ENCODE measurements around the gene PSMC3.

The PSMC3 gene

DNA sequence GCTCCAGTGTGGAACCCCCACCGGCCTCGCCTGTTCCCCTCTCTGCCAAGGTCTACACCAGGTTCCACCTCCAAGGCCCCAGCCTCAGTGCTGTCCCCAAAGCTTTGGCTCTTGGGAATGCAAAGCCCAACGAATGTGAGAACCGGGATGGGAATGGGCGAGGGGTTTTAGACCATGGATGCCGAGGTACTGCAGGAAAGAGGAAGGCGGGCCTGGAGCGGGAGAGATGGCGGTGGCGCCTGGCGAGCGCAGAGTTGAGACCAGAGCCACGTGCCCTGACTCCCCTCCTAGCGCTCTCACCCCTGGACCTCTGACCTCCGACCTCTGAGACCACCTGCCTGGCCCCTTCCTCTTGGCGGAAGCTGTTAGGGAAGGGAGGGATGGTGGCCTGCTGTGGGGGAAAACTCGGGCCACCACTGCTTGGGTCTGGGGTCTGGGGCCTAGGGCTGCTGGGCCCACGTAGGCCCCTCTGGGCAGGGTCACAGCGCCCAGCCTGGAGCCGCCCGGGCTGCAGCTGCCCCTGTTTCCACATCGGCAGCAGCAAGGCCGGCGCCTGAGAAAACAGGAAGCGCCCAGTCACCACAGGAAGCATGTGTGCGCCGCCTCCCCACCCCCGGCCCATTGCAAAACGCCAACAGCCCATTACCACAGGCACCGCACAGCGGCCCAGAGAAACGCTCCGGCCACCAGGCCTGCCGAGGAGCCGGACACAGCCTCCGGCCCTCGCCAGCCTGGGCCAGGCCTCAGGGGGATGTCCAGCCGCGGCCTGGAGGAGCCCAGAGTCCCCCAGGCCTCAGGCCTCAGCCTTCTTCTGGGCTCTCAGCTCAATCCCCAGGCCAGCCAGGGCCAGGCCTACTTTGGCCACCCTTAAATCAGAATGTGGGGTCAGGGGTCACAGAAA, 31.7 kb downstream of the PSMC3 start:
- no peak for DNase-seq (ENCODE audit: low read depth)

DNA sequence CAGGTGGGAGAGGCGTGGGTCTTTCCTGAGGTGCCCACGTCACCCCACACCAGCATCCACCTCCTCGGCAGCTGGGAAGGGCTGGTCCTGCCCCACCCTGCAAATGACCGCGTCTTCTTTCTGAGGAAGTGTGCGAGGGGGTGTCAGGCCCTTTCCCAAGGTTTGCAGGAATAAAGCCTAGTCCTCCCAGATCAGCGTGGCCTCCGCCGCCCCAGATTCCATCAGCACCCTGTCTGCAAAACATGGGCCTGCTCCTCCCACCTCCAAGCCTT, 32.3 kb downstream of the PSMC3 start:
- DNase-seq (ENCODE audit: low read depth) = no peak

DNA sequence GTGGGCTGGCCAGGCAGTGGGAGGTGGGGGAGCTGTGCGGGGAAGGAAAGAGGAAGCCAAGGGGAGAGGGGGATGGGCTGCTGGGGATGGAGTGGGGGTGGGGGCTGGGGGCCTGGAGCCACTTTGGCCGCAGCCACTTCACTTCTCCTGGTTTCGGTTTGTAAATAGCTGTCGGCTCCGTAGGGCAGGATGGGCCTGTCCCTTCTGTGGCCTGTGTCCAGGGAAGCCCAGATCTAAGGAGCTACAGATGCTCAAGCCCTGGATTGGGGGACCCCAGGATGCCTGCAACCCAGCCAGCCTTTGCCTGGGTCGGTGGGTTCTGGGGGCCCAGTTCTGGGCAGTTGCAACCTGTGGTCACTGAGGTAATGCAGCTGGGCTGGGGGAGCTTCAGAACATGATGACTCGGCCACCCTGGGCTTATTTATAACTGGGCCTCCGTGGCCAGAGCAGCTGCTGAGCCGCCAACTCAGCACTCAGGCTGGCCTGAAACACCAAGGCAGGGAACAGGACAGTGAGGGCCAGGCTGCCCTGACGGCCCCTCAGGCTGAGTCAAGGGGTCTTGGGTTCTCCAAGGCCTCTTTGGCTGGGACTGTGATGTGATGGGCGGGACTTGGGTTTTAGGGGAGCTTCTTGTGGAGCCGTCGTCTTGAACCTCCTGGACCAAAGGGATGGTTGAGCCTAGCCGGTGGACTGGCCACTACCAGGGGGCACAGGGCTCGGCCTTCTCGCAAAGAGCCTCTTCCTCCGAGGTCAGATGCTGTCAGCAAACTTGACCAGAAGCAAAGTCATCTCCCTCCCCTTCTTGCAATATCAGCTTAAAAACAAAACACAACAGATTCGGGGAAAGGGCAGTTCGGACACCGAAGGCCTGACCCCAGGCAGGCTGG, 32.8 kb downstream of the PSMC3 start:
- DNase-seq (ENCODE audit: low read depth) = peak; percentile 65

DNA sequence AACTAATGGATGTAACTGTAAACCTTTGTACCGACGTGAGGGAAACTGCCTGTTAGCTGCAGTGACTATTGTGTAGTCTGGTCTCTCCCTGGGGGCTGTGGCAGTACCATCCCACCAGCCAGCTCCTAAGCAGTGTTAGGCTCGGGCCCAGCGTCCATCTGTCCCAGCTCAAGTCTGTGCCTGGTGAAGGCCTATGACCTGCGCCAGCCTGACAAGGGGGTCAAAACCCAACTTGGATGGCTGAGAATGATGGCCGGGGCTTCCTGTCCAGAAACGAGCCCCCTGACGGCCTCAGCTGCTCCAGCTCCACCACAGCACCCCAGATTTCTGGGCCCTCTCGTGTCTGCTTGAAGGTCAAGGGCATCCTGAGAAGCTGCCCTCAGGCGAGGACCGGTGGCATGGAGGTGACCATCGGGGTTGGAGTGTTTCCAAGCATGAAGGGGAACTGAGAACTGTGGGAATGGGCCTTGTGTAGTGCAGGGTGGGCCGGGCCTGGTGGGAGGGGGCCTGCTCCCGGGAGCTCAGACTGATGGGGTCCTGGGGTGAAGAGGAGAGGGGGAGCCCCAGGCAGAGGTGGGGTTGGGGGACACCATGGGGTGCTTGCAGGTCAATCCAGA, 33.6 kb downstream of the PSMC3 start:
- no peak for DNase-seq (ENCODE audit: low read depth)

DNA sequence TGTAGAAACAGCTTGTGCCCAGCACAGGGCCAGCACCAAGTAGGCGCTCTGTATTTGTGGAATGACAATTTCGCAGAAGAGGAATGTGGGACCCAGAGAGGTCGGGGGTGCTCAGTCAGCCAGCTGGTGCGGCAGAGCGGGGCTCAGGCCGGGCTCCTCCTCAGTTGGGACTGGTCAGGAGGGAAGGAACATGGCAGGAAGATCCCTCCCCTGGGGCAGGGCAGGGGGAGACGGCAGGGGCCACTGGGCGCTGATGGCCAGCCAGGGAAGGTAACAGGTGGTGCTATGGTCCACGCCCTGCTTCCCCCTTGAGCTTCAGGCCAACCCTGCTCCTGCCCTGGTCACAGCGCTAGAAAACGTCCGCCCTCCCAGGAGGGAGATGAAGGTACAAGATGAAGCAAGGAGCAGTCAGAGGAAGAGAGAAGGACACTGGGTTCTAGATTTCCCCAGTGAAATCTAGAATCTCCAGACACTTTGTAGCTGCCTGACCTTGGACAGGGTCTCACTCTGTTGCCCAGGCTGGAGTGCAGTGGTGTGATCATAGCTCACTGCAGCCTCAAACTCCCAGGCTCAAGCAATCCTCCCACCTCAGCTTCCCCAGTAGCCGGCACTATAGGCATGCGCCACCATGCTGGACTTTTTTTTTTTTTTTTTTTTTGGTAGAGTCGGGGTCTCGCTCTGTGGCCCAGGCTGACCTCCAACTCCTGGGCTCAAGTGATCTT, 34.4 kb downstream of the PSMC3 start:
- no peak for DNase-seq (ENCODE audit: low read depth)

DNA sequence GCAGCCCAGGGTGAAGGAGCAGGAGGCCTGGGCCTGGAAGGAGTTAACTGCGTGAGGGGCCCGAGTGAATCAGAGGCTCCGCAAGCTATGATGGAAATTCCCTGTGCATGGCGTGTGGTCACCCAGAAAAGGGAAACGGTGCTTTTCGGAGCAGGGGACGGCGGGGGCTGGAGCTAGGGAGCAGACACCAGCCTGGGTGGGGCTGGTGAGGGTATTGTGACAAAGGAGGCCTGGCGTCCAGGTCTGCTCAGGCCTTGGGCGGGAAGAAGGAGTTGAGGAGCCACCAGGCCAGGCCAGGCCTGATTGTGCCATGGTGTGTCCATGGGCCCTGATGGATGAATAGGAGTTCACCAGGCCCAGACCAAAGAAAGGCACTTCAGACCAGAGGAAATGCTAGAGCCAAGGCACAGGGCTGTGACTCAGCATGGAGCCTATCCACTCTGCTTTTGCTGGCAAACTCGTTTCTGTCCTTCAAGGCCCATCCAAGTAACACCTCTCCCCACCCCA, 35.1 kb downstream of the PSMC3 start:
- DNase-seq (ENCODE audit: low read depth) = no peak

DNA sequence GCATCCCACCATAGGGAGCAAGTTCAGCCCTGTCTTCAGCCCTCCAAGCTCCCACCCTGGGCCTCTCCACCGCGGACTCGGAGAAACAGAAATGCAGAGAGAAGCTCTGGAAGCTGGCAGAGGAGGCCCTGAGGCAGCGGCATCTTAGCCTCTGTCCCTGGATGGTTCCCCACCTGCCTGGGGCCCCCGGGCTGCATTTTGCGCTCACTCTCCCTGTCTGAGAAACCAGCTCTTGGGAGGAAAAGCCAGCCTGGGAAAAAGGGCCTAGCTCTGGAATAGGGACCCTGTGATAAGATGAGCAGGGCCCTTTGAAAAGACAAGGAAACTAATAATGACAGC, 35.8 kb downstream of the PSMC3 start:
- no peak for DNase-seq (ENCODE audit: low read depth)

DNA sequence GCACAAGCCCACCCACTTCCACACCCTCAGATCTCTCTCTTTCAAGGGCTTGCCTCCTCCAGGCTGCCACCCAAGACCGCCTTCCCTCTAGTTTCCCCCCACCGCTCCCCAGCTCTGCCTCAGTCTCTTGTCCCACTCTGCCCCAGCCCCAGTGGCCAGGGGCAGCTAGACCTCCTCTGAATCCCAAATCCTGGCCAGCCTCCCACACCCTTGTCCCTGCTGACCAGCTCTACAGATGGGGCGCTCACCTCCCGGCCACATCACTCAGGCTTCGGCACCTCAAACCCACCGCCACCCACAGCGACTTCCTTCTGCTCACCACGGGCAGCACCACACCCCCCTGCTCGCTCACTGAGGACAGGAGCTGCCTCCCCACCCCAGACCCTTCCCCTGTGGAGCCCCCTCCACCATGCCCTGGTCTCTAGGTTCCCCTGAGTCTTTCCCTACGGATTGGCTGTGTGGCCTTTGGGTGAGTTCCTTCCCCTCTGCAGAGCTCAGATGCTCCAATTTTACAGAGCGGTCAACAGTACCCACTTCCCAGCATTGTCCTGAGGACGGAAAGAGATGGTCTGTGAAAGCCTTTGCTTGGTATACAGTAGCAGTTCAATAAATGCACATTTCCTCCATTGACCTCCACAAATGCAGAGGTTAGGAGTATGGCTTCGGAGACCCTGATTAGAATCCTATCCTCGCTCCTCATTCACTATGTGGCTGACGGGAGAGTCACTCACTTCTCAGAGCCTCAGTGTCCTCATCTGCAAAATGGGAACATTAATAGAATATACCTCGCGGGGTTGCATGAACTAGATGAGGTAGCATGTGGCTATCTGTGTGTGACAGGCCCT, 36.4 kb downstream of the PSMC3 start:
- DNase-seq (ENCODE audit: low read depth) = no peak

DNA sequence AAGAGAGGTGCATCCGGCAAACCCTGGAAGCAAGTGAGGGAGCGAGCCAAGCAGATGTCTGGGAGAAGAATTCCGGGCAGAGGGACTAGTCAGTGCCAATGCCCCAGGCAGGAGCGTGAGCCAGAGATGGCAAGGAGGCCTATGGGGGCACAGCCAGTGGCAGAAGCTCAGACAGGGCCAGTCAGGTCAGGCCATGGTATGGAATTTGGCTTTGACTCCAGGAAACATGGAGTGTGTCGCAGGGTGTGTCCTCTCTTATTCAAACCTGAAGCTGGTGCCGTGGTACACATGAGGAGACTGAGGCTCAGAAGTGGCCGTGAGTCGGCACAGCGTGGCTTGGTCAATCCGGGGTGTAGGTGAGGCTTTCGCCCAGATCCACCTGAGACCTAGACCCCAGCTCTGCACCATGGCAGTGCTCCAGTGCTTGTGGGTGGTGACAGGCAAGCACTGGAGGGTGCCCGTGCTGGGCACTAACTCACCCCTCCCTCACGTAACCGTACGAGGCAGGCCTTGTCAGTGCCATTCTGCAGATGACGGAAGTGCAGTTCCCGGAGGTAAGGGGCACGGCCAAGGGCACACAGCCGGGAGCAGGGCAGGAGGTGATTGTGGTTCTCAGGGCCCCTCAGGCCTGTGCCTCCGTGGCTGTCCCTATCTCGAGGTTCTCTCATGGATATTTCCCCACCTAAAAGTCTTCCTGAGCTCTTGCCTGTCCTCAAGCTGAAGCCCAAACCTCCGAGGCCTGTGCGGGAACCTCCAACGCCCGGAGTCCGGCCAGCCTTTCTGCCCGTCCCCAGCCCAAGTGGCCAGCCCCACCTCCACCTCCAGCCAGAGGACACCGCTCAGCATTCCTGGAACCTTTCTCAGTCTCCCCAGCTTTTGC, 37.3 kb downstream of the PSMC3 start:
- DNase-seq (ENCODE audit: low read depth) = no peak

DNA sequence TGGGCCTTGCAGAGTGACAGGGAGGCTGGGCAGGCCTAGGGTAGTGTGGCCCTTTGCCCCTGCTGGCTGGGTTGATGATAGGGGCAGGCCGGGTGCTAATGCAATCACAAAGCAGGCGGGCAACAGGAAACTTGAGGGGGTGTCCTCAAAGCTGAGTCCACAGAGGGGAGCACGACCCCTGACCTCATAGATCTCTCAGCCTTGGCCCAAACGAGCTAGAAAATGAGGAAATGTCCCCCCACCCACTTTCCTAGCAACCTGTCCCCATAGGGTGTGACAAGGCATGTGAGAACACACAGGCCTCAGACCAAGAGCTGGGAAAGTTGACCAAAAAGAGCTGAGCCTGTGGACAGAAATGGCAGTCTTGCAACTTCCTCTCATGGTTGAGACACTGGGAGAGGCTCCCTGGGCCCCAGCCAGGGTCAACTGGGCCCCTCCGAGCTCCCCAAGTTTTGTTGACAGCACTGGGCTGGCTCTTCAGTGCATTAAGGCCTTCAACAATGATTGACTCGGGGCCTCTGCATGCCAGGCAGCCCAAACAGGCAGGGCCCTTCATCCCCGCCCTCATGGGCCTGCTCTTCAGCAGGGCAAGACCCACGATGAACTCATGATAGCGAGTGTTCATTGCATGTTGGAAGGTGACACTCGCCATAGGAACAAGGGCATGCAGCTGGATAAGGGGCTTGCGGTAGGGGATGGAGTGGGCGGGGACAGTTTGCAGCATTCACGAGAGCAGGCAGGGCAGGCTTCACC, 38.1 kb downstream of the PSMC3 start:
- DNase-seq (ENCODE audit: low read depth) = no peak

DNA sequence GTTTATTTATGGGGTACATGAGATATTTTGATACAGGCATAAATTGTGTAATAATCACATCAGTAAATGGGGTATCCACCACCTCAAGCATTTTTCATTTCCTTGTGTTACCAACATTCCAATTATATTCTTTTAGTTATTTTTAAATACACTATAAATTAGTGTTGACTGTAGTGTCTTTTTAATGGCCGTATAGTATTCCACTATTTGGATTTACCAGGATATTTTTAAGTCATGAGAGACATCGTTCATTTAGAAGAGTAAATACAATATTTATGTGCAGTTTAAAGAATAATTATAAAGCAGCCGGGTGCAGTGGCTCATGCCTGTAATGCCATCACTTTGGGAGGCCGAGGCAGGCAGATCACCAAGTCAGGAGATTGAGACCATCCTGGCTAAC, 41.7 kb downstream of the PSMC3 start:
- DNase-seq (ENCODE audit: low read depth) = no peak

DNA sequence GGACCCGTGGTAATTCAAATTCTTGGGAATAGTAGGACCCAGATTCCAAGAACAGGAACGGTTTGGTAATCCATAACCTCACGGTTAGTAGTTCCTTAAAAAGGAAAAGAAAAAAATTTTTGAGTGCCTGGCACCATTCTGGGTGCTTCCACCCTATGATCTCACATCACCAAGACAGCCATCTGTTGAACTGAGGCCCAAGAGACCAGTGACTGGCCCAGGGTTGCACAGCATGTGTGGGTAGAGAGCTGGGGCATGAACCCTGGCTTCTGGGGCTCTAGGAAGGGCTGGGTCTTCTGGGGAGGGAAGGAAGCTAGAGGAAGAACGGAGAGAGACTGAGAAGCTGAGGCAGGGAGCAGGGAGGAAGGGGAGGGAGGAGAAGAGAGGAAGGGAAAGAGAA, 43.2 kb downstream of the PSMC3 start:
- DNase-seq (ENCODE audit: low read depth) = no peak

DNA sequence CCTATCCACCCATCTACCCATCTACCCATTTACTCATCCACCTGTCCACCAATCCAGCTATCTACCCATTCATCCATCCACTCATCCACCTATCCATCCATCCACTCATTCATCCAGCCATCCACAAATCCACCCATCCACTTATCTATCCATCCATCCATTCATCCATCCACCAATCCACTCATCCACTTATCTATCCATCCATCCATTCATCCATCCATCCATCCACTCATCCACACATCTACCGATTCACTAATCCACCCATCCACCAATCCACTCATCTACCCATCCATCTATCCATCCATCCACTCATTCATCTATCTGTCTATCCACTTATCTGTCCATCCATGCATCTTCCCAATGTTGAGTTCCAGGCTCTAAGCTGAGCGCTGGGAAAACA, 46.2 kb downstream of the PSMC3 start:
- no peak for DNase-seq (ENCODE audit: low read depth)

DNA sequence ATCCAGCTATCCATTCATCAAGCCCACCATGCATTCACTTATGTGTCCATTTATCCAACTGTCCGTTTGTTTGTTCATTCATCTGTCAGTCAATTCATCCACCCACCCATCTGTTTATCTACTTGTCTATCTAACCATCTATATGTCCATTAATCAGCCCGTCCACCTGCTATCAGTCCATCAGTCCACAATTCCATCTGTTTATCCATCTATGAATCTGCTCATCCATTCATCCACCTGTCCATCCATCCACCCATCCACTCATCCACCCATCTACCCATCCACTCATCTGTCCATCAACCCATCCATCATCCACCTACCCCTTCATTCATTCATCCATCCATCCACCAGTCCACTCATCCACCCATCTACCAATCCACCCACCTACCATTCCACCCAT, 46.9 kb downstream of the PSMC3 start:
- no peak for DNase-seq (ENCODE audit: low read depth)

DNA sequence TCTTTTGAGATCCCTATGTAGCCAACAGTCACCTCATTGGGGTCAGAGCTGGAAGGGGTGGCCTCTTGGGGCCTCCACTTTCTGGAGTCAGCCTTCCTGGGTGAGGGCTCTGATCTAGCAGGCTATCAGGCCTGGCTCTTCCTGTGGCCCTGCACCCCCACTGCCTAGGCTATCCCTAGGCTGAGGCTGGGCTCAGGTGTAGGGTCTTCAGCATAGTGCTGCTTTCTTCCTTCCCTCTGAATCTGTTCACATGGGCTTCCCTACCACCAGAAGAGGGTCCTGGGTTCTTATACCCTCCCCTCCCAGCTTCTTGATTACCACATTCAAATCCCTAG, 47.4 kb downstream of the PSMC3 start:
- DNase-seq (ENCODE audit: low read depth) = no peak

DNA sequence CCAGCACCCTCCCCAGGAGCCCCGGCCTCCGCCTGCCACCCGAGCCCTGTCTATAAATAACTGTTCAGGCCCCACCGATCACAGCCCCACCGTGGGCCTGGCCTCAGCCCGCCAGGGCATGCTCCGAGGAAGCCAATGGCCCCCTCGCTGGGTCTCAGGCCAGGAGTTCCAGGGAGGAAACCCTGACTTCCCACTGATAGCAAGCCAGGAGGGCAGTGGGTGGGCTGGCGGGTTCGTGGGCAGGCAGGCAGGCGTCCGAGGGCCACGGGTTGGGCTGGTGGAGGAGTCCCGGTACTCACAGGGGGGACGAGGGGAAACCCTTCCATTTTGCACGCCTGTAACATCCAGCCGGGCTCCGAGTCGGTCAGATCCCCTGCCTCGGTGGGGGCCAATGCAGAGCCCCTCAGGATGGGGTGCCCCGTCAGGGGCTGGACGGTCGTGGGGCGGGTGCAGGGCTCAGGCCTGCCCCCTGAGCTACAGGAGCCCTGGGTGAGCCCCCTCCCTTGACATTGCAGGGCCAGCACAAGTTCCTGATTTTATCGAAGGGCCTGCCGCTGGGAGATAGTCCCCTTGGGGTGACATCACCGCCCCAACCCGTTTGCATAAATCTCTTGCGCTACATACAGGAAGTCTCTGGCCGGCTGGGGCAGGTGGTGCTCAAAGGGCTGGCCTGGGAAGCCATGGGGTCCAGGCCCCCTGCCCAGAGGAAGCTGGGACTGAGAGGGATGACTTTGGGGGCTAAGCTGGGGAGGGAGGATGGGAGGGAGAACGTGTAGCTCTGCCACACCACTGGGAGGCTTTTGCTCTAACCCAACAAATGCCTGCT, 48.0 kb downstream of the PSMC3 start, which contains the start of gene SPI1:
TSS of gene SPI1 (minus strand) at position 538 of the 826 bp plus-strand sequence. CDS start at position 344, 194 bp downstream.
- DNase-seq (ENCODE audit: low read depth) = no peak

DNA sequence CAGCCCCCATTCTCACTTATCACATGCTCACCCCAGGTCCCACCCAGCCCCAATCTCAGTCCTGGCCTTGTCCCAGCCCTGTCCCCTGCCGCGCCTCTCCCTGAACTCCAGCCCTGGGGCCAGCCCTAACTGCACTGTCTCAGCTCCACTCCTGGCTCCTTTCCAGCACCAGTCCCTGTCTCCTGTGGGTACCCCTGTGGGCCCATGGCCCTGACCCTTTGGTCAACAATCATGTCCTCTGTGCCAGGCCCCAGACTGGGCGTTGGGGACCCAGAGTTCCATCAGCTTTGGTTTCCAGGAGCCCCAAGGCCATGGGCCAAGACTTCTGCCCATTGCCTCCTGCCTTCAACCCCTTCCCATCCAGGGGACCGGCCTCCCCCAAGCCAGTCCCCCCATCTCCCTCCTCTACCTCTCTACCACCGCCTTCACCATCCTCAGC, 48.6 kb downstream of the PSMC3 start:
- no peak for DNase-seq (ENCODE audit: low read depth)

DNA sequence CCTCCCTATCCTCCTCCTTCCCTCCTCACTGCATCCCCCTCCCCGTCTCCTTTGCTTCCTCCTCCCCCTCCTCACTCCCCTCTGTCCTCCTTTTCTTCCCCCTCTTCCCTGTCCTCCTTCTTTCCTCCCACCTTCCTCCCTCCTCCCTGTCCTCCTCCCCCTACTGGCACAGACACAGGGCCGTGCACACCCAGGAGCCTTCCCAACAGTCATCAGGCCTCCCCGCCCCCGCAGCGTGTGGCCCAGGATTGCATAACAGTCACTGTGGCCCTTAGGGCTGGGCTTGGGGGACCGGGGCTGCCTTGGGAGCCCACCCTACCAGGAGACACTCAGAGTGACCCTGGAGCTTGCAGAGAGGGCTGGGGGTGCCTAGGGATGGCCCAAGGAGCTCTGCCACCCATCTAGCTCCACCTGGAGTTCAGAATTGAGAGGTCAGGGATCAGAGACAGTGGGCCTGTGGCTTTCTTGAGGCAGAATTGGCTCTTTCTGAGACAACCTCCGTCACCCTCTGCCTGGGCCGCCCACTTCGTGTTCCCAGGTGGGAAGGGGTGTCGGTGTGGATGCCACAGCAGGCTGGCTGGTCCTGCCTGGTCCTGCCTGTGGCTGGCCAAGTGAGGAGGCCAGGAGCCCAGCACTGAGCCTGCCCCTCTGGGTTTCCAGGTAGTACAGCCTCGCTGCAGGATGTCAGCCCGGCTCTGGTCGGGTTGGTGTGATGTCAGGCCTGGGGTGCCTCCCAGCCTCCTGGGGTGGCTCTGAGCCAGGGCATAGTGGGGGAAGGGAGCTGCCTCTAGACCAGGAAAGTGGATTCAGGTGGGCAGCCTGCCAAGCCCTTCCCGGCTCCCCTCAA, 49.5 kb downstream of the PSMC3 start:
- DNase-seq (ENCODE audit: low read depth) = no peak
